CD4-positive, CD25-positive, alpha-beta regulatory T cell (primary cell): ENCODE data around the gene ACVR2B. TPM values are rescaled to one million over a fixed set of nuclear protein-coding genes. Genes with fewer than 3 reads are reported as not detected.

Experiments used
- ATAC-seq, 2 donors: fragments of 150-1000 bp; cut with Tn5 transposase; one replicate each; pipeline ENCODE4 v1.10.0; 2021; ENCODE audit warnings: low read depth in 2 of 2, moderate number of reproducible peaks in 2 of 2, moderate library complexity in 1 of 2
- DNase-seq, 3 donors: peaks; one replicate each; pipeline versions ENCODE4 v3.0.0 to v3.0.0-alpha.2; 2012 to 2022; ENCODE audit warnings: mixed read lengths in 1 of 3
- H3K27ac ChIP-seq: one replicate; pipeline ENCODE4 v1.7.0; 2013; ENCODE audit warnings: mild to moderate bottlenecking, low read length; ENCODE audit not compliant: insufficient read depth, poor library complexity, severe bottlenecking
- H3K27me3 ChIP-seq: one replicate; pipeline ENCODE4 v1.7.0; 2013; ENCODE audit warnings: low read length; ENCODE audit not compliant: control insufficient read depth, insufficient read depth
- H3K36me3 ChIP-seq: one replicate; pipeline ENCODE4 v1.7.0; 2013; ENCODE audit warnings: mild to moderate bottlenecking, low read length, moderate library complexity; ENCODE audit not compliant: control insufficient read depth, insufficient read depth
- H3K4me1 ChIP-seq: 2 replicates; pipeline ENCODE4 v1.7.0; 2013; ENCODE audit warnings: mild to moderate bottlenecking, low read length; ENCODE audit not compliant: insufficient read depth, control insufficient read depth, poor library complexity, severe bottlenecking
- H3K4me3 ChIP-seq: one replicate; pipeline ENCODE4 v1.7.0; 2013; ENCODE audit warnings: low read depth, mild to moderate bottlenecking, low read length, moderate library complexity
- H3K9me3 ChIP-seq, 2 experiments: 1 replicate in 1 of 2; 2 replicates in 1 of 2; pipeline ENCODE4 v1.7.0; 2013; ENCODE audit warnings: low read length in 2 of 2, mild to moderate bottlenecking in 1 of 2, moderate library complexity in 1 of 2; ENCODE audit not compliant: control insufficient read depth in 2 of 2
- H3K27ac Mint-ChIP-seq, 3 donors: one replicate each; pipeline ENCODE4 v1.8.0; 2020 to 2022; ENCODE audit warnings: mild to moderate bottlenecking in 3 of 3, mixed read lengths in 3 of 3, moderate library complexity in 2 of 3
- H3K27me3 Mint-ChIP-seq: one replicate; pipeline ENCODE4 v1.8.0; 2022; ENCODE audit warnings: mild to moderate bottlenecking, mixed read lengths
- H3K36me3 Mint-ChIP-seq: one replicate; pipeline ENCODE4 v1.8.0; 2020; ENCODE audit warnings: mixed read lengths
- H3K4me1 Mint-ChIP-seq, 4 donors: one replicate each; pipeline ENCODE4 v1.8.0; 2020 to 2022; ENCODE audit warnings: mixed read lengths in 4 of 4, mild to moderate bottlenecking in 1 of 4
- H3K4me3 Mint-ChIP-seq, 4 donors: one replicate each; pipeline ENCODE4 v1.8.0; 2020 to 2022; ENCODE audit warnings: mild to moderate bottlenecking in 4 of 4, mixed read lengths in 4 of 4, moderate library complexity in 3 of 4
- H3K9me3 Mint-ChIP-seq, 7 donors: one replicate each; pipeline ENCODE4 v1.8.0; 2020 to 2022; ENCODE audit warnings: mixed read lengths in 7 of 7, mild to moderate bottlenecking in 3 of 7, moderate library complexity in 2 of 7
- polyA plus RNA-seq, 4 donors: library from polyadenylated mRNA; unstranded; fragments of 300-500 nt; fragmentation: Illumina TruSeq; gene quantifications; one replicate each; pipeline ENCODE4 v1.2.3, GENCODE V29; 2021
- total RNA-seq: library from RNA; stranded (reverse); gene quantifications from one replicate; pipeline ENCODE4 v1.2.3, GENCODE V29; 2022

Gene ACVR2B
- total and polyA plus RNA-seq, 5 donors from 2014 or later: 0.14 to 12.7 (median 1.4) TPM

- Mint-ChIP-seq H3K9me3 (peaks cover 0 to 4% (median 0%) of the 10 kb centered on the region in 7 donors), H3K4me1 (peaks cover 4 to 17% (median 7%) of the 10 kb centered on the region in 4 donors), H3K36me3 (no peaks in the 10 kb centered on the region), H3K27me3 (no peaks in the 10 kb centered on the region), H3K4me3 (peak overlapping the region in 1 of 4 donors; percentile 81), H3K27ac (no peak overlapping the region)
- Histone ChIP-seq H3K36me3 (no peaks in the 10 kb centered on the region), H3K4me1 (peaks cover 6% of the 10 kb centered on the region), H3K27ac (no peak overlapping the region), H3K27me3 (no peaks in the 10 kb centered on the region), H3K9me3 (no peaks in the 10 kb centered on the region), H3K4me3 (no peak overlapping the region)
- no peak for ATAC-seq
- DNase-seq: no peak
These were observed 6.9 kb downstream of the ACVR2B start for GRCh38 chr3:38460377-38461270.

GRCh38 chr3:38465588-38466154, 12.0 kb downstream of the ACVR2B start:
- no peak overlapping the region for H3K27ac ChIP-seq
- no peak overlapping the region for H3K27ac Mint-ChIP-seq
- H3K36me3 Mint-ChIP-seq: peaks cover 4% of the 10 kb centered on the region
- H3K27me3 Mint-ChIP-seq: no peaks in the 10 kb centered on the region
- peaks cover 8 to 13% of the 10 kb centered on the region in 2 experiments for H3K9me3 ChIP-seq
- no peaks in the 10 kb centered on the region for H3K4me1 ChIP-seq
- no peak overlapping the region for H3K4me3 Mint-ChIP-seq
- no peak for ATAC-seq
- no peak for DNase-seq
- no peaks in the 10 kb centered on the region for H3K36me3 ChIP-seq
- no peak overlapping the region for H3K4me3 ChIP-seq
- peaks cover 2 to 13% (median 9%) of the 10 kb centered on the region in 7 donors for H3K9me3 Mint-ChIP-seq
- peaks cover 0 to 20% (median 2%) of the 10 kb centered on the region in 4 donors for H3K4me1 Mint-ChIP-seq
- no peaks in the 10 kb centered on the region for H3K27me3 ChIP-seq

GRCh38 chr3:38468765-38469164, 15.1 kb downstream of the ACVR2B start:
- no peaks in the 10 kb centered on the region for H3K27me3 ChIP-seq
- DNase-seq (no peak), ATAC-seq (no peak)
- Mint-ChIP-seq H3K9me3 (peaks cover 2 to 13% (median 9%) of the 10 kb centered on the region in 7 donors), H3K4me1 (peaks cover 2 to 22% (median 14%) of the 10 kb centered on the region in 4 donors), H3K4me3 (no peak overlapping the region), H3K27ac (no peak overlapping the region), H3K36me3 (peaks cover 9% of the 10 kb centered on the region), H3K27me3 (no peaks in the 10 kb centered on the region)
- peaks cover 8 to 13% of the 10 kb centered on the region in 2 experiments for H3K9me3 ChIP-seq
- H3K27ac ChIP-seq: no peak overlapping the region
- no peaks in the 10 kb centered on the region for H3K4me1 ChIP-seq
- no peaks in the 10 kb centered on the region for H3K36me3 ChIP-seq
- H3K4me3 ChIP-seq: no peak overlapping the region

GRCh38 chr3:38469852-38470251, 16.2 kb downstream of the ACVR2B start:
- H3K27ac Mint-ChIP-seq: no peak overlapping the region
- no peak overlapping the region for H3K4me3 Mint-ChIP-seq
- peaks cover 9% of the 10 kb centered on the region for H3K36me3 Mint-ChIP-seq
- H3K27me3 Mint-ChIP-seq: no peaks in the 10 kb centered on the region
- no peak overlapping the region for H3K4me3 ChIP-seq
- no peaks in the 10 kb centered on the region for H3K4me1 ChIP-seq
- H3K4me1 Mint-ChIP-seq: peaks cover 5 to 27% (median 15%) of the 10 kb centered on the region in 4 donors
- H3K9me3 ChIP-seq: peaks cover 8 to 13% of the 10 kb centered on the region in 2 experiments
- peaks cover 2 to 13% (median 9%) of the 10 kb centered on the region in 7 donors for H3K9me3 Mint-ChIP-seq
- no peak for ATAC-seq
- H3K27ac ChIP-seq: no peak overlapping the region
- H3K27me3 ChIP-seq: no peaks in the 10 kb centered on the region
- DNase-seq: no peak
- H3K36me3 ChIP-seq: no peaks in the 10 kb centered on the region

- Histone ChIP-seq H3K36me3 (no peaks in the 10 kb centered on the region), H3K4me3 (no peak overlapping the region), H3K27me3 (no peaks in the 10 kb centered on the region), H3K4me1 (no peaks in the 10 kb centered on the region), H3K9me3 (peaks cover 8 to 13% of the 10 kb centered on the region in 2 experiments), H3K27ac (no peak overlapping the region)
- Mint-ChIP-seq H3K27me3 (no peaks in the 10 kb centered on the region), H3K27ac (peak overlapping the region in 1 of 3 donors; percentile 49), H3K9me3 (peaks cover 2 to 13% (median 4%) of the 10 kb centered on the region in 7 donors), H3K4me1 (peaks cover 5 to 27% (median 10%) of the 10 kb centered on the region in 4 donors), H3K4me3 (no peak overlapping the region), H3K36me3 (peaks cover 9% of the 10 kb centered on the region)
- DNase-seq: no peak
- ATAC-seq: no peak
These were observed 17.7 kb downstream of the ACVR2B start for GRCh38 chr3:38471260-38471857.

GRCh38 chr3:38472342-38472741, 18.7 kb downstream of the ACVR2B start:
- H3K4me1 ChIP-seq: no peaks in the 10 kb centered on the region
- no peaks in the 10 kb centered on the region for H3K36me3 ChIP-seq
- peak overlapping the region in 1 of 3 donors; percentile 70 for H3K27ac Mint-ChIP-seq
- DNase-seq (no peak), ATAC-seq (no peak)
- H3K27me3 Mint-ChIP-seq: no peaks in the 10 kb centered on the region
- peaks cover 8 to 13% of the 10 kb centered on the region in 2 experiments for H3K9me3 ChIP-seq
- no peak overlapping the region for H3K4me3 Mint-ChIP-seq
- no peak overlapping the region for H3K4me3 ChIP-seq
- no peak overlapping the region for H3K27ac ChIP-seq
- no peaks in the 10 kb centered on the region for H3K27me3 ChIP-seq
- peaks cover 5 to 27% (median 10%) of the 10 kb centered on the region in 4 donors for H3K4me1 Mint-ChIP-seq
- peaks cover 0 to 13% (median 4%) of the 10 kb centered on the region in 7 donors for H3K9me3 Mint-ChIP-seq
- H3K36me3 Mint-ChIP-seq: peaks cover 9% of the 10 kb centered on the region

GRCh38 chr3:38473229-38473628, 19.5 kb downstream of the ACVR2B start:
- H3K27ac Mint-ChIP-seq: peak overlapping the region in 2 of 3 donors; percentile 70 to 88
- ATAC-seq: no peak

More at GRCh38 chr3:38473229-38473628, 19.5 kb downstream of the ACVR2B start:
- Histone ChIP-seq H3K27ac (no peak overlapping the region), H3K4me1 (no peaks in the 10 kb centered on the region), H3K4me3 (no peak overlapping the region), H3K27me3 (no peaks in the 10 kb centered on the region), H3K9me3 (peaks cover 8 to 13% of the 10 kb centered on the region in 2 experiments), H3K36me3 (no peaks in the 10 kb centered on the region)
- H3K36me3 Mint-ChIP-seq: peaks cover 9% of the 10 kb centered on the region
- peaks cover 0 to 13% (median 4%) of the 10 kb centered on the region in 7 donors for H3K9me3 Mint-ChIP-seq
- H3K27me3 Mint-ChIP-seq: no peaks in the 10 kb centered on the region
- H3K4me3 Mint-ChIP-seq: no peak overlapping the region
- DNase-seq: no peak
- peaks cover 5 to 27% (median 10%) of the 10 kb centered on the region in 4 donors for H3K4me1 Mint-ChIP-seq
